Epithelial cell of esophagus (primary cell): ENCODE results near the gene CERT1.
A peak's percentile ranks its signal among the peaks of the same experiment; 100 is the strongest.
"Not testable (repeated sequence)": the region's sequence is repeated elsewhere in the genome, so short reads cannot be mapped to it uniquely, and the experiment has no call there.

Experiments used
- DNase-seq: peaks from one replicate; pipeline ENCODE4 v3.0.0; 2010; ENCODE audit warnings: low read depth
- H3K4me3 ChIP-seq: 2 replicates; pipeline ENCODE4 v1.5.1; 2011; ENCODE audit warnings: mild to moderate bottlenecking, low read length, control low read depth
- CTCF ChIP-seq: IDR thresholded peaks from 2 replicates; pipeline ENCODE4 v1.5.1; 2011; ENCODE audit warnings: low read depth, mild to moderate bottlenecking, low read length, control low read depth, inconsistent platforms; ENCODE audit not compliant: insufficient read depth; ENCODE audit errors: missing control alignments

Gene CERT1

GRCh38 chr5:75335486-75335885 lies 175.9 kb downstream of the CERT1 start:
- no peak for TF ChIP-seq CTCF
- H3K4me3 ChIP-seq, result no peak overlapping the region
- DNase-seq, result no peak

GRCh38 chr5:75334413-75334812 lies 177.0 kb downstream of the CERT1 start:
- not testable (repeated sequence) for H3K4me3 ChIP-seq, DNase-seq

- not testable (repeated sequence) for DNase-seq
These were observed 177.7 kb downstream of the CERT1 start for GRCh38 chr5:75333759-75334158.

GRCh38 chr5:75331095-75332090 lies 180.0 kb downstream of the CERT1 start:
- H3K4me3 ChIP-seq, result no peak overlapping the region
- no peak for DNase-seq
- peak; percentile 25 for TF ChIP-seq CTCF

More at GRCh38 chr5:75333759-75334158, 177.7 kb downstream of the CERT1 start:
- H3K4me3 ChIP-seq, result not testable (repeated sequence)

GRCh38 chr5:75330404-75330803 lies 181.0 kb downstream of the CERT1 start:
- H3K4me3 ChIP-seq, result no peak overlapping the region
- no peak for TF ChIP-seq CTCF
- DNase-seq, result no peak
